ENCODE measurements around the gene SAMD11. TPM values are rescaled to one million over a fixed set of nuclear protein-coding genes. Genes with fewer than 3 reads are reported as not detected.

Gene SAMD11
- polyA plus RNA-seq, 2 of the 4 experiments (the other 2 are of a cell fraction), result 22.4 to 52.8 TPM

GRCh38 chr1:980602-981395 lies 57.1 kb downstream of the SAMD11 start:
- POLR2A ChIA-PET, result no interaction called here
- TF ChIP-seq ZNF302 (CRISPR knock-in tag; IDR thresholded peaks at IDR 0.05) (no peak), EP300 (IDR thresholded peaks at IDR 0.05) (no peak), CEBPB (IDR thresholded peaks at IDR 0.05) (no peak), HOXB5 (CRISPR knock-in tag; IDR thresholded peaks at IDR 0.05) (no peak), REST (IDR thresholded peaks at IDR 0.05) (no peak)
- 85% methylated on average over 20 of the region's 35 CpGs for WGBS (ENCODE audit: missing lambda C conversion rate)
- FAIRE-seq (no peak), DNase-seq (ENCODE audit: low read depth in 1 of 2, low spot score in 1 of 2) (no peak), ATAC-seq (no peak)
- H3K4me3 ChIP-seq, result no peak overlapping the region
- H3K4me1 ChIP-seq, result peaks cover 1% of the 10 kb centered on the region; the same call in 1 of the 3 replicates
- CTCF ChIA-PET, result interaction anchor here (1.0 to 7.6 kb wide), 8 partner anchors 9 to 325 kb away, joined by 3 to 126 read pairs (median 10); no protein-coding TSS in a partner anchor
- no peak overlapping the region for H3K27ac ChIP-seq
- H3K9me3 ChIP-seq, result no peaks in the 10 kb centered on the region
- H3K4me2 ChIP-seq, result no peak overlapping the region

- 100% methylated on average over 2 of the region's 21 CpGs for WGBS (ENCODE audit: missing lambda C conversion rate)
- ChIA-PET POLR2A (no interaction called here), CTCF (interaction anchor here (1.0 to 7.6 kb wide), 8 partner anchors 8 to 324 kb away, joined by 3 to 126 read pairs (median 10); no protein-coding TSS in a partner anchor)
- DNase-seq (ENCODE audit: low read depth in 1 of 2, low spot score in 1 of 2) (no peak), ATAC-seq (no peak), FAIRE-seq (no peak)
- H3K27ac ChIP-seq, result no peak overlapping the region
- no peaks in the 10 kb centered on the region for H3K4me1 ChIP-seq
- no peak overlapping the region for H3K4me3 ChIP-seq
- H3K9me3 ChIP-seq, result no peaks in the 10 kb centered on the region
- TF ChIP-seq HOXB5 (CRISPR knock-in tag; IDR thresholded peaks at IDR 0.05) (no peak), RNF2 (IDR thresholded peaks at IDR 0.05; ENCODE audit: borderline replicate concordance, low read depth) (no peak), MAZ (IDR thresholded peaks at IDR 0.05; ENCODE audit: borderline replicate concordance, low read depth, low read length) (no peak), FOSL2 (IDR thresholded peaks at IDR 0.05) (no peak), FOSL2 (CRISPR knock-in tag; IDR thresholded peaks at IDR 0.05) (no peak), RCOR1 (IDR thresholded peaks at IDR 0.05; ENCODE audit: low read depth, low read length) (no peak), SREBF2 (IDR thresholded peaks at IDR 0.05) (no peak), ELK1 (IDR thresholded peaks at IDR 0.05; ENCODE audit: low read depth, low read length) (no peak), PHF8 (IDR thresholded peaks at IDR 0.05; ENCODE audit: borderline replicate concordance, low read depth) (no peak), MYC (IDR thresholded peaks at IDR 0.05; ENCODE audit: borderline replicate concordance, low read length) (no peak), HMGXB4 (CRISPR knock-in tag; IDR thresholded peaks at IDR 0.05; ENCODE audit: borderline replicate concordance) (no peak), HDAC2 (IDR thresholded peaks at IDR 0.05) (no peak), POLR2A (IDR thresholded peaks at IDR 0.05; ENCODE audit: low read length) (no peak), RAD21 (conservative IDR thresholded peaks at IDR 0.05 in 1 of 2, IDR thresholded peaks at IDR 0.05 in 1 of 2) (no peak), ZSCAN20 (CRISPR knock-in tag; IDR thresholded peaks at IDR 0.05) (no peak), EP300 (IDR thresholded peaks at IDR 0.05) (no peak), PBX3 (IDR thresholded peaks at IDR 0.05) (no peak)
- H3K4me2 ChIP-seq, result no peak overlapping the region
Observed at GRCh38 chr1:981491-981954, 57.8 kb downstream of the SAMD11 start.
